GM19467 (cell line): ENCODE data around the gene HEATR1.
"Not testable (repeated sequence)": the region's sequence is repeated elsewhere in the genome, so short reads cannot be mapped to it uniquely, and the experiment has no call there.

Experiments
- ATAC-seq: cut with Tn5 transposase; IDR thresholded peaks from one replicate; pipeline ENCODE4 v1.9.1; 2021; ENCODE audit warnings: mild to moderate bottlenecking, moderate library complexity; ENCODE audit not compliant: unreplicated experiment

The HEATR1 gene

GRCh38 chr1:236589531-236589930 lies 14.8 kb downstream of the HEATR1 start:
- no peak for ATAC-seq

GRCh38 chr1:236581528-236581927 lies 22.8 kb downstream of the HEATR1 start:
- no peak for ATAC-seq

- not testable (repeated sequence) for ATAC-seq
Observed at GRCh38 chr1:236580404-236580803, 23.9 kb downstream of the HEATR1 start.

GRCh38 chr1:236578661-236579060 lies 25.7 kb downstream of the HEATR1 start:
- no peak for ATAC-seq

GRCh38 chr1:236577041-236577440 lies 27.3 kb downstream of the HEATR1 start:
- not testable (repeated sequence) for ATAC-seq

- ATAC-seq: no peak
Observed at GRCh38 chr1:236576004-236576403, 28.3 kb downstream of the HEATR1 start.

GRCh38 chr1:236575523-236575922 lies 28.8 kb downstream of the HEATR1 start:
- ATAC-seq: no peak

GRCh38 chr1:236568285-236568894 lies 35.9 kb downstream of the HEATR1 start:
- no peak for ATAC-seq

GRCh38 chr1:236565530-236565929 lies 38.8 kb downstream of the HEATR1 start:
- no peak for ATAC-seq

GRCh38 chr1:236561976-236562375 lies 42.3 kb downstream of the HEATR1 start:
- no peak for ATAC-seq

- no peak for ATAC-seq
Observed at GRCh38 chr1:236560213-236560771, 44.0 kb downstream of the HEATR1 start.

- ATAC-seq: no peak
Observed at GRCh38 chr1:236558846-236559245, 45.5 kb downstream of the HEATR1 start.

GRCh38 chr1:236558081-236558480 lies 46.2 kb downstream of the HEATR1 start:
- no peak for ATAC-seq

- ATAC-seq: no peak
Observed at GRCh38 chr1:236556606-236557005, 47.7 kb downstream of the HEATR1 start.

- ATAC-seq: no peak
Observed at GRCh38 chr1:236553370-236553769, 50.9 kb downstream of the HEATR1 start.

GRCh38 chr1:236552901-236553300 lies 51.4 kb downstream of the HEATR1 start:
- no peak for ATAC-seq

GRCh38 chr1:236552096-236552495 lies 52.2 kb downstream of the HEATR1 start:
- ATAC-seq: no peak

GRCh38 chr1:236550961-236551851 lies 53.1 kb downstream of the HEATR1 start:
- ATAC-seq: no peak

GRCh38 chr1:236548452-236548851 lies 55.9 kb downstream of the HEATR1 start:
- no peak for ATAC-seq

GRCh38 chr1:236545621-236546169 lies 58.6 kb downstream of the HEATR1 start:
- no peak for ATAC-seq

- no peak for ATAC-seq
Observed at GRCh38 chr1:236543065-236543669, 61.1 kb downstream of the HEATR1 start.
